HCT116 (cell line): ENCODE measurements around the gene EIF2D.

Experiments
- EZH2 ChIP-seq: fragments of 200-600 bp; sonication (generic); IDR thresholded peaks from 2 replicates; pipeline ENCODE4 v1.6.1; 2017; ENCODE audit warnings: antibody characterized with exemption, mixed run types
- YY1 ChIP-seq: IDR thresholded peaks from 2 replicates; pipeline ENCODE4 v1.6.1; 2011; ENCODE audit warnings: low read length, low read depth, moderate library complexity, mild to moderate bottlenecking; ENCODE audit not compliant: insufficient replicate concordance; ENCODE audit errors: extremely low read depth

- no peak for TF ChIP-seq EZH2
- TF ChIP-seq YY1, result no peak
Measured at GRCh38 chr1:206593351-206593925, 18.8 kb downstream of the EIF2D start.
